Parathyroid adenoma (tissue), 2 donors: ENCODE data around the gene ZNF618.

ENCODE experiments used
- H2AFZ ChIP-seq: fragments of 300-600 bp; sonication (generic); one replicate; pipeline ENCODE4 v1.7.0; 2017; ENCODE audit warnings: antibody characterized with exemption, mild to moderate bottlenecking
- H3K27ac ChIP-seq: fragments of 300-600 bp; sonication (generic); one replicate; pipeline ENCODE4 v1.7.0; 2017
- H3K27me3 ChIP-seq: fragments of 300-600 bp; sonication (generic); one replicate; pipeline ENCODE4 v1.7.0; 2017; ENCODE audit warnings: low read length; ENCODE audit not compliant: control insufficient read depth, insufficient read depth
- H3K36me3 ChIP-seq: fragments of 300-600 bp; sonication (generic); one replicate; pipeline ENCODE4 v1.7.0; 2017; ENCODE audit warnings: low read length; ENCODE audit not compliant: control insufficient read depth, insufficient read depth
- H3K4me1 ChIP-seq: fragments of 300-600 bp; sonication (generic); one replicate; pipeline ENCODE4 v1.7.0; 2017; ENCODE audit warnings: control low read depth
- H3K4me2 ChIP-seq: fragments of 300-600 bp; sonication (generic); one replicate; pipeline ENCODE4 v1.7.0; 2017; ENCODE audit warnings: low read length
- H3K4me3 ChIP-seq: fragments of 300-600 bp; sonication (generic); one replicate; pipeline ENCODE4 v1.7.0; 2017; ENCODE audit warnings: low read depth, low read length
- H3K79me2 ChIP-seq: fragments of 300-600 bp; sonication (generic); one replicate; pipeline ENCODE4 v1.7.0; 2017; ENCODE audit warnings: control low read depth
- H3K9ac ChIP-seq: fragments of 300-600 bp; sonication (generic); one replicate; pipeline ENCODE4 v1.7.0; 2017; ENCODE audit warnings: mild to moderate bottlenecking
- H3K9me3 ChIP-seq: fragments of 300-600 bp; sonication (generic); one replicate; pipeline ENCODE4 v1.7.0; 2017; ENCODE audit warnings: low read length; ENCODE audit not compliant: control insufficient read depth
- CTCF ChIP-seq: fragments of 300-600 bp; sonication (generic); IDR thresholded peaks from one replicate; pipeline ENCODE4 v1.7.0; 2017; ENCODE audit warnings: antibody characterized with exemption, mild to moderate bottlenecking
- donor health status: primary hyperparathyroidism.

The ZNF618 gene

GRCh38 chr9:113896713-113897112, 20.6 kb downstream of the ZNF618 start:
- Histone ChIP-seq H2AFZ (no peak overlapping the region), H3K36me3 (no peaks in the 10 kb centered on the region), H3K4me2 (no peak overlapping the region), H3K27me3 (no peaks in the 10 kb centered on the region), H3K4me3 (no peak overlapping the region), H3K4me1 (no peaks in the 10 kb centered on the region), H3K9ac (no peak overlapping the region), H3K79me2 (peaks cover 3% of the 10 kb centered on the region), H3K9me3 (no peaks in the 10 kb centered on the region), H3K27ac (no peak overlapping the region)
- no peak for TF ChIP-seq CTCF

- no peaks in the 10 kb centered on the region for H3K4me1 ChIP-seq
- H3K4me2 ChIP-seq: no peak overlapping the region
- no peak overlapping the region for H3K9ac ChIP-seq
- no peak overlapping the region for H2AFZ ChIP-seq
- H3K9me3 ChIP-seq: no peaks in the 10 kb centered on the region
- TF ChIP-seq CTCF: no peak
- H3K79me2 ChIP-seq: peaks cover 3% of the 10 kb centered on the region
- no peaks in the 10 kb centered on the region for H3K36me3 ChIP-seq
- no peak overlapping the region for H3K4me3 ChIP-seq
- H3K27me3 ChIP-seq: no peaks in the 10 kb centered on the region
- H3K27ac ChIP-seq: no peak overlapping the region
Observed at GRCh38 chr9:113898151-113898550, 22.0 kb downstream of the ZNF618 start.

- H2AFZ ChIP-seq: no peak overlapping the region
- no peak overlapping the region for H3K4me3 ChIP-seq
- H3K4me2 ChIP-seq: no peak overlapping the region
- no peaks in the 10 kb centered on the region for H3K27me3 ChIP-seq
- TF ChIP-seq CTCF: no peak
- no peaks in the 10 kb centered on the region for H3K9me3 ChIP-seq
- no peak overlapping the region for H3K9ac ChIP-seq
- H3K4me1 ChIP-seq: no peaks in the 10 kb centered on the region
- H3K79me2 ChIP-seq: peaks cover 3% of the 10 kb centered on the region
- H3K27ac ChIP-seq: no peak overlapping the region
- H3K36me3 ChIP-seq: no peaks in the 10 kb centered on the region
Observed at GRCh38 chr9:113898596-113898995, 22.5 kb downstream of the ZNF618 start.

- H3K27ac ChIP-seq: no peak overlapping the region
- no peaks in the 10 kb centered on the region for H3K27me3 ChIP-seq
- TF ChIP-seq CTCF: no peak
- H3K4me2 ChIP-seq: no peak overlapping the region
- H3K4me1 ChIP-seq: no peaks in the 10 kb centered on the region
- H3K79me2 ChIP-seq: peaks cover 3% of the 10 kb centered on the region
- H3K9ac ChIP-seq: no peak overlapping the region
- no peak overlapping the region for H2AFZ ChIP-seq
- no peaks in the 10 kb centered on the region for H3K36me3 ChIP-seq
- H3K9me3 ChIP-seq: no peaks in the 10 kb centered on the region
- no peak overlapping the region for H3K4me3 ChIP-seq
Observed at GRCh38 chr9:113899205-113899604, 23.1 kb downstream of the ZNF618 start.

- Histone ChIP-seq H3K79me2 (peaks cover 9% of the 10 kb centered on the region), H3K4me1 (no peaks in the 10 kb centered on the region), H3K4me3 (no peak overlapping the region), H3K36me3 (no peaks in the 10 kb centered on the region), H3K9me3 (no peaks in the 10 kb centered on the region), H3K27me3 (no peaks in the 10 kb centered on the region), H3K4me2 (no peak overlapping the region), H3K9ac (no peak overlapping the region), H2AFZ (no peak overlapping the region), H3K27ac (no peak overlapping the region)
- no peak for TF ChIP-seq CTCF
Observed at GRCh38 chr9:113901221-113901688, 25.1 kb downstream of the ZNF618 start.
